Measurements from ENCODE around the gene ADGRV1. TPM values are rescaled to one million over a fixed set of nuclear protein-coding genes. Genes with fewer than 3 reads are reported as not detected.

The ADGRV1 gene
- total and polyA plus RNA-seq, 2 donors (not counting 3 experiments of a cell fraction or from before 2014, with no cell fraction given) = 0.11 to 0.55 TPM

- H3K4me2 ChIP-seq (ENCODE audit: insufficient read depth, low read length) = no peak overlapping the region
Measured at GRCh38 chr5:91126888-91127287, 568.3 kb downstream of the ADGRV1 start.

More at GRCh38 chr5:91126888-91127287, 568.3 kb downstream of the ADGRV1 start:
- H3K9me1 ChIP-seq (replicated peaks; ENCODE audit: control insufficient read depth, extremely low read depth, insufficient read depth, low read length) = no peaks in the 10 kb centered on the region
- H3K4me1 ChIP-seq (ENCODE audit: control insufficient read depth, extremely low read depth, insufficient read depth, low read length) = peaks cover 3% of the 10 kb centered on the region
- H3K27me3 ChIP-seq (ENCODE audit: control insufficient read depth in 2 of 2, insufficient read depth in 2 of 2, low read length in 2 of 2) = no peaks in the 10 kb centered on the region
- ChIA-PET POLR2A (interaction anchor here (0.7 to 1.1 kb wide), 2 partner anchors 255 to 256 kb away, joined by 5 to 6 read pairs; partner anchors contain the start of gene ARRDC3), CTCF (interaction anchor here (1.0 to 1.6 kb wide), 3 partner anchors 10 to 62 kb away, joined by 3 to 5 read pairs (median 5); no protein-coding TSS in a partner anchor)
- no peak overlapping the region for H3K27ac ChIP-seq (ENCODE audit: insufficient read depth, low read depth, low read length)
- DNase-seq (ENCODE audit: low read depth, low spot score) (no peak), FAIRE-seq (no peak)
- BruUV-seq (replicated peaks) = no TSS peak
- dilution Hi-C loops (cut with MboI; ENCODE audit: extremely low pct_ligation_motif_present, low sequenced_read_pairs) (no loop called here), intact Hi-C loops (cut with micrococcal nuclease) (no loop called here)
- TF ChIP-seq MAX (IDR thresholded peaks at IDR 0.05; ENCODE audit: insufficient read depth, insufficient read length) = no peak
- TF ChIP-seq GATA2 (IDR thresholded peaks at IDR 0.05; ENCODE audit: insufficient read depth, insufficient read length, low read depth, low read length) = no peak
- no peak for TF ChIP-seq FOS (IDR thresholded peaks at IDR 0.05; ENCODE audit: borderline replicate concordance, insufficient read depth, low read length)
- no peak for TF ChIP-seq MYC (IDR thresholded peaks at IDR 0.05; ENCODE audit: low read depth, low read length)
- TF ChIP-seq POLR2A (IDR thresholded peaks at IDR 0.05; ENCODE audit: low read depth, low read length) = no peak
- no peak for TF ChIP-seq CTCF (IDR thresholded peaks at IDR 0.05; ENCODE audit: extremely low read depth in 1 of 2, insufficient read depth in 1 of 2, low read depth in 1 of 2, low read length in 2 of 2)
- no peak for TF ChIP-seq POLR2AphosphoS5 (IDR thresholded peaks at IDR 0.05; ENCODE audit: insufficient read depth, low read depth, low read length)
- no peak for TF ChIP-seq JUN (IDR thresholded peaks at IDR 0.05; ENCODE audit: borderline replicate concordance, insufficient read depth, insufficient read length, low read depth)
- TF ChIP-seq EZH2 (IDR thresholded peaks at IDR 0.05; ENCODE audit: borderline replicate concordance, low read depth, low read length, severe bottlenecking) = no peak
- no peaks in the 10 kb centered on the region for H3K79me2 ChIP-seq (ENCODE audit: control insufficient read depth, insufficient read depth, low read length)
- no peaks in the 10 kb centered on the region for H3K9me3 ChIP-seq (replicated peaks; ENCODE audit: control insufficient read depth, insufficient read depth, low read length)
- H3K9ac ChIP-seq (replicated peaks; ENCODE audit: extremely low read depth, insufficient read depth, low read length) = no peak overlapping the region
- no peak overlapping the region for H2AFZ ChIP-seq (ENCODE audit: low read depth, low read length)
- no peak overlapping the region for H3K4me3 ChIP-seq (replicated peaks in 1 of 3; ENCODE audit: insufficient read depth in 1 of 3, low read depth in 1 of 3, low read length in 3 of 3)
- no peaks in the 10 kb centered on the region for H3K36me3 ChIP-seq (ENCODE audit: control insufficient read depth in 2 of 2, extremely low read depth in 1 of 2, insufficient read depth in 2 of 2, low read length in 2 of 2)
- no peaks in the 10 kb centered on the region for H4K20me1 ChIP-seq (replicated peaks; ENCODE audit: control insufficient read depth, extremely low read depth, insufficient read depth, low read length)
